Activated effector memory CD4-positive, alpha-beta T cell treated with Interleukin-2 at 50 U/mL for 16 hours (primary cell): ENCODE results near the gene PTPRD.

ENCODE experiments used
- DNase-seq: peaks from one replicate; pipeline ENCODE4 v3.0.0-alpha.2; 2020

The PTPRD gene

GRCh38 chr9:10146517-10147331 is 466.1 kb downstream of the PTPRD start:
- no peak for DNase-seq

DNA sequence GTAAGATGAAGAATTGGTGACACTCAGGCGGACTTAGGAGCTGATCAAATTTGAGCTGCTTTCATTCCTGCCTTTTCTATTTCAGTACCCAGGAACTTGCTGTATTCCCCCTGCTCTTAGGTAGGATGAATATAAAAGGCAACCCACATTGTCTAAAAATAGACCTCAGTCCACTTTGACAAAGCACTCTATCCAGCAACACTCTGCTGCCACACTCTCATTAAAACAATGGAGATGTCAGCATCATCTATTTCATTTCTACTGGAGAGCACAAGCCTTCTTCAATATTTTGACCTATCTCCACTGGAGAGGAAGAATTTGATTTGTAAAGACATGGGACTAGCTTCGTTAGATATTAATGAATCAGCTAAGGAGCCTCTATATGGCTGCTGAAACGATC is 468.4 kb downstream of the PTPRD start:
- no peak for DNase-seq

- no peak for DNase-seq
Observed at GRCh38 chr9:10135553-10135952, 477.2 kb downstream of the PTPRD start.

DNA sequence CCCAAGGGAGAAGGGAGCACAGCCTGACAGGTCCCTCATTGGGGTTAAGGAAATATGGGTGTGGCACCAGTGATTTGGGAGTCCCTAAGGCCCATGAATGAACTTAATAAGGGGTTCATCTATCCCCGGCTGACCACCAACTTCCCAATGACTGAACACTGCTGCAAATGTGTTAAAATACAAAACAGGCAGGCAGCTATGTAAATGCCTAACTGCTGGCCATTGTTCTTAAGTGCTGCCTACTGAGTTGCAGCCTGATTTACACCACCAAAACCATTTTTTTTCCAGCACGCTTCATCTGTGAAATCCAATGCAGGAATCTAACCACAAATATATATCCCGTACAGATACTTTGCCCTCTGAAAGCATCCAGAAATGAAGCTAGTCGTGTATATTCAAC is 478.5 kb downstream of the PTPRD start:
- DNase-seq, result no peak

- no peak for DNase-seq
Observed at GRCh38 chr9:10130061-10130675, 482.6 kb downstream of the PTPRD start.

DNA sequence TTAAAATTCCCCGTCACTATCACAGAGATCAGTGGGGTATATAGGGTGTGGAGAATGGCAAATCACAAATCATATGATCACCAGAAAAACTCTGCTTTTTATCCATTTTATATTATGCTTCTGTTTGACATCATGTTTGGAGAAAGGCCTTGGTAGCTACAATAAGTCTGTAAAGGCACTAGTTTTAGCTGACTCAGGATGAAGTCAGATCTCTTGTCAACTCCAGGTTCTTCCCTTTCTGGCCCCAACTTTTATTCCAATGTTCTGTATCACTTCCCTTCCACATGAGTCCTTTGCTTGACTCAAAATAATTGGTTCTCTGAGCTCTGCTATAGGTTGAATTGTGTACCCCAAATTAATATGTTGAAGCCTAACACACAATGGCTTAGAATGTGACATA is 484.9 kb downstream of the PTPRD start:
- DNase-seq, result no peak

DNA sequence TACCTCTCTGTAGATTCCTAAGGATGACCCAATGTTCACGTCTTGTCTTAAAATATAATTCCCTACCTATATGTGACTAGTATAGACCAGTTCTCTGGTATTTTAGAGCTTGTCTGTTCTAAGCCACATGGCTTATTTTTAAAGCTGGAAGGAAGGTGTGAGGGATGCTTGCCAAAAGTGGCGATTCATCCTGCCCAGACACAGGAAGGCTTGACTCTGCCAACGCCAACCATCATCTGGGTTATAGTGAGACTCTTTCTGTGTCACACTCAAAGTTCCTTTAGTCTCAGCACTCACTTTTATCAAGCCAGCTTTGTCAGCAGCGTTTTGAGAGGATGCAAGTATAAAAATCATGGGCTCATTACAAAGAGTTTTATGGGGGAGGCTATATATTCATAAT is 500.0 kb downstream of the PTPRD start:
- DNase-seq, result no peak

- no peak for DNase-seq
Observed at GRCh38 chr9:10112070-10112469, 500.7 kb downstream of the PTPRD start.

GRCh38 chr9:10108815-10109214 is 504.0 kb downstream of the PTPRD start:
- no peak for DNase-seq

DNA sequence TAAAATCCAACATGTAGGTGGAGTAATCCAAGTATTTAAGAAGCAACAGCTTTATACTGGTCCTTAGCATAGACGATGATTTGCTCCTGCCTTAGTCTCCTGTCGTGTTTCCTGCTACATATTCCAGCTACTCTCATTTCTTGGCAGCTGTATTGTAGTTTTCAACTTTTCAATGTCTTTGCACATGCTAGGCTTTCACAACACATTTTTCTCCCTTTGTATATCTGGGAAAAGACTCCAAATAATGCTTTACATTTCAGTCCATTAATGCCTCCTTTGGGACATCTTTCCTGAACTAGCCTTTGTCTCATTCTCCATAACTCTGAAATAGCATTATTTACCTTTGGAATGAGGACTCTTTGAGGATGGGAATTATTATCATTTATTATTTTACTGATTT is 508.0 kb downstream of the PTPRD start:
- DNase-seq, result no peak

GRCh38 chr9:10095208-10095607 is 517.6 kb downstream of the PTPRD start:
- no peak for DNase-seq

DNA sequence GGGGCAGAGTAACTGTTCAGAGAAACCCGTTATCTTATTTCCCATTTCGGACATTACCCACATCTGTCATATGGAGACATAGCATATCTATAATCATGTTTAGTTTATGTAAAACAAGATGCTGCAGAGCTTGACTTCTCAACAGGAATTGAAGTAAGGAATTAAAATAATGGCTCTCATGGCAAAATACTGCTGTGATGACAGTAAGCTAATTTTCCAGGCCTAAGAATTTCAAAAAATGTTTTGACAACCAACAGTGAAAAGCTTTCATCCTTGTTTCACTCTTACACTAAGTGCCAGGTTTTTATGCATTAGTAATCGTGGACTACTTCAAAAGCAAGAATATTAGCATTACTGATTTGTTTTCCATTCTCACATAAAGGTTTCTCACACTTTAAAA is 518.2 kb downstream of the PTPRD start:
- DNase-seq, result no peak

- no peak for DNase-seq
Observed at GRCh38 chr9:10080012-10080411, 532.8 kb downstream of the PTPRD start.

DNA sequence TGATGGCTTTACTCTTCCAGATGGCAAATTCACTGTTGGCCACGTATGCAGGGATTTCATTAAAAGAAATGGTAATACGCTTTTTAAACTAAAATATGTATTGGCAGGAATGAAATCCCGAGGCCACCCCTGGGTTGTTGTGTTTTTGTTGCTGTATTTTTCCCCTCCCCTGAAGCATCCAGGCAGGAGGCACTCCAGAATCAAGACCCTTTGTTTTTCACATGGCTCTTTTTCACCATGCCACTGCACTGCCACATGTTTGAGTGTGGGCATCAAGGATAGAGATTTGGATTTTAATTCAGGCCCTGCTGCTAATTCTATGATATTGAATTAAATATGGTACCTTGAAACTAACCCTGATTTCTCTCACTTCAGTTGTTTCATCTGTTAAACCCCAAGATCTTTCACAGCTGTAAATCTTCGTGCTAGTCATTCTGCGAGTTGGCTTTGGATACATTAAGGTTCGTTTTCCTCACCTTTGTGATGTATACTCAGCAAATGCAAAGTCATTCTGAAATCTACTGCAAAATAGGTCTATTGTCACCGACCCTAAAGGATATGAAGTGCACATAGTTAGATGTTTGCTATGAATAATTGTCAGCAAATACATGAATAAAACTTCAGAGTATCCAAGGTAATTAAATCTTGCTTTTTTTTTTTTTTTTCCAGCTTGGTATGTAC is 533.4 kb downstream of the PTPRD start:
- DNase-seq, result no peak

DNA sequence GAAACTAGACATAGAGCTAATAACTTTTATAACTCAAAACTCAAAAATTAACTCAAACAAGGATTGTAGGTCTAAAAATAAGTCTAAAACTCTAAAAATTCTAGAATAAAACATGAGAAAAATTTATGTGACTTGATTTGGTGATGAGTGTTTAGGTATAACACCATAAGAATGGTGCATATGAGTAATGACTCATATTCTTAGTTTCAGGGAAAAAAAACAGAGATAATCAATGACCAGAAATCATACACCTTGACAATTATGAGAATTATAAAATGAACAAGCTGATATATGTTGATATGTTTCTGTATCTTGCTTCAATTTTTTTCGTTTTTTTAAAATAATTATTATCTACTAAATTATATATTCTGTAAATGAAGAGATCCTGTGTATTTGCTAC is 541.2 kb downstream of the PTPRD start:
- no peak for DNase-seq

GRCh38 chr9:10062629-10063395 is 550.0 kb downstream of the PTPRD start:
- no peak for DNase-seq

DNA sequence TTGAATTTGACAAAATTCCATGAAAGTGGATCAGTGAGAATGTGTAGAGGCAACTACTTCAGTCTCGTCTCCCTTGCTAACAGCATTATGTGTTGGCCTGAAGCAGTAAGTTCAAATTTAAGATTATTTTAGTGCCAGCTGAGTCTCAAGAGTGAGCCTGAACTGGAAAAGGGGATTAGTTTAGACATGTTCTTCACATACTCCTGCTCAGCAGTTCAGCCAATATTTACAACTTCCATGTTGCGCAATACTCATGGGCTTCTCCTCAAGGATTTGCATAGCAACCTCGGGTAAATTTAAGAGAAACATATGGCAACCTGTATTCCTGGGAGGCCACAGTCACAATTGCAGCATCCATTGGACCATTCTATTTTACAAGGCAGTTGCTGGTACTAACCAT is 553.8 kb downstream of the PTPRD start:
- no peak for DNase-seq

- no peak for DNase-seq
Observed at GRCh38 chr9:10055886-10056395, 556.9 kb downstream of the PTPRD start.

- DNase-seq, result no peak
Observed at GRCh38 chr9:10054456-10054855, 558.3 kb downstream of the PTPRD start.

DNA sequence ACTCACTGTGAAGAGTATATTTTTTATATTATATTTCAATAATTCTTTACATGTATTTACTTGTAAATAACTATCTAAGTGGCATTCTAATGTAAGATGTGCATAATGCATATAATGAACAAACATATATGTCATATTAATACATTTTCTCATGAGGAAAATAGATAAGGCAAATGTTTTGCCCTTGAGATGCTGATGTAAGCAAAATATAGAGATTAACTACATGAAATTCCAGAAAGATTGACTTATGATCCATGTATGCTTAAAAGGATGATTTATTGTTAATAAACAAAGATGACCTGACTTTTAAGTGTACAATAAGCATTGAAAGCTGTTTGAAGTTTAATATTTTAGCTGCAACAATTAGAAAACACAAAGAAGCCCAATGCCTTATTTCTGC is 559.9 kb downstream of the PTPRD start:
- no peak for DNase-seq

DNA sequence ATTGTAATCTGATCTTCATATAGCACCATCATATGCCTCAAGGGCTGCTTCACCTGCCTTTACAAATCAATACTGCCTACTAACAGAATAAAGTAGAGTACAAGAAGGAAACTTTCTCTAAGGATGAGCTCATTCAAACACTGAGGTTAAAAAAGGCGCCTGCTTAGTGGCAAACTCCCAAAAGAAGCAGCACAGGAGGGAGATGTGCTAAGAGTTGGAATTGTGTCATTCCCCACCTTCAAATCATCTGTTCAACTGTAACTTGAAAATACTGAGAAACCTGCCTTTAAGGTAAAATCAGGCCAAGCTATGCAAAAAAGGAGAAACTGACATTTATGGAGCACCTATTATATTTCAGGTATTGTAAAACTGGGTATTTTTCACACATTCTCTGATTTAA is 560.6 kb downstream of the PTPRD start:
- DNase-seq, result no peak

DNA sequence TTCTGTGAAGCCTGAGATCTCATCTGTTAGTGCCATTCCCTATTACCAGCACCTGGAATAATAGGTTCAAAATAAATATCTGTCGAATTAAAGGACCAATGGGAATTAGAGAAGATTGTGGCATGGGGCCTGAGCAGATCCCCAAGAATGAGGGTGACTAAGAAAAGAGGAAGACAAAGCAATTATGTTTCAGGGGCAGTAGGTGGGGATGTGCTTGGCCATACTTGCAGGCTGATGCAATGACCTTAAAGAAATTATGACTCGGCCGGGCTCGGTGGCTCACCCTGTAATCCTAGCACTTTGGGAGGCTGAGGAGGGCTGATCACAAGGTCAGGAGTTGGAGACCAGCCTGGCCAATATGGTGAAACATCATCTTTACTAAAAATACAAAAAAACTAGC is 562.8 kb downstream of the PTPRD start:
- no peak for DNase-seq

DNA sequence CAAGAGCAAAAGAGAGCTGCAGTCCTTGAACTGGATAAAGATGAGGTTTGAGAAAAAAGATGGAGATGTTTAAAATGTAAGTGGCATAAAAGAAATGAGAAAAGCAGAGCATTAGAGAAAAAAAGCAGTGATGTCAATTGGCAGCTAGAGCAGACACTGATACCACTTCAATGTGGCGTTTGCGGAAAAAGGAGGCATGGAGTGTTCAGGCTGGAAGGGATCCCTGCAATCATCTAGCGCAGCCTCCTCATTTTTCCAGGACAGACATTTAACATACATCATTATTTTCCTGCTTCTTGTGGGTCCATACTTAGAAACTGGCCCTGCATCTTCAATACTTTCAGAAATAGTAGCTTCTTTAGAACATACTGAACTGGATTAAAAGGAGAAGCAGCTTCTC is 563.8 kb downstream of the PTPRD start:
- DNase-seq, result no peak
